CD8-positive, alpha-beta memory T cell (primary cell): Measurements from ENCODE around the gene HOOK2. TPM values are rescaled to one million over a fixed set of nuclear protein-coding genes. Genes with fewer than 3 reads are reported as not detected.

ENCODE experiments used
- CTCF ChIA-PET: fragments of 350-600 bp; sonication (Branson Sonifier 250); formaldehyde crosslinking; loops from one replicate; lab custom pipeline; 2021; ENCODE audit warnings: antibody characterized with exemption; lab: Charles Lee
- POLR2A ChIA-PET: fragments of 350-600 bp; sonication (Branson Sonifier 250); formaldehyde crosslinking; loops from one replicate; lab custom pipeline; 2021; ENCODE audit warnings: antibody characterized with exemption; lab: Charles Lee
- DNase-seq, 5 donors: peaks; one replicate each; pipeline versions ENCODE4 v3.0.0 to v3.0.0-alpha.2; 2020 to 2022; ENCODE audit warnings: mixed read lengths in 1 of 5
- H3K27ac ChIP-seq: one replicate; pipeline ENCODE4 v1.7.0; 2013; ENCODE audit warnings: low read depth, mild to moderate bottlenecking, low read length, moderate library complexity
- H3K27me3 ChIP-seq: 2 replicates; pipeline ENCODE4 v1.7.0; 2013; ENCODE audit warnings: low read length, mild to moderate bottlenecking; ENCODE audit not compliant: insufficient read depth, poor library complexity, severe bottlenecking
- H3K36me3 ChIP-seq: 2 replicates; pipeline ENCODE4 v1.7.0; 2013; ENCODE audit warnings: mild to moderate bottlenecking, low read length, moderate library complexity; ENCODE audit not compliant: insufficient read depth
- H3K4me1 ChIP-seq: 2 replicates; pipeline ENCODE4 v1.7.0; 2013; ENCODE audit warnings: mild to moderate bottlenecking, low read length, moderate library complexity; ENCODE audit not compliant: insufficient read depth
- H3K4me3 ChIP-seq: 2 replicates; pipeline ENCODE4 v1.7.0; 2013; ENCODE audit warnings: mild to moderate bottlenecking, low read length
- H3K9me3 ChIP-seq: 2 replicates; pipeline ENCODE4 v1.7.0; 2013; ENCODE audit warnings: mild to moderate bottlenecking, low read length
- H3K27ac Mint-ChIP-seq, 8 donors: one replicate each; pipeline ENCODE4 v1.8.0; 2020 to 2021; ENCODE audit warnings: mixed read lengths in 8 of 8, mild to moderate bottlenecking in 6 of 8, inconsistent platforms in 3 of 8, moderate library complexity in 3 of 8
- H3K27me3 Mint-ChIP-seq, 2 donors: one replicate each; pipeline ENCODE4 v1.8.0; 2020 to 2021; ENCODE audit warnings: mixed read lengths in 2 of 2, mild to moderate bottlenecking in 1 of 2, moderate library complexity in 1 of 2
- H3K36me3 Mint-ChIP-seq, 3 donors: one replicate each; pipeline ENCODE4 v1.8.0; 2020 to 2021; ENCODE audit warnings: mixed read lengths in 3 of 3, inconsistent platforms in 1 of 3, mild to moderate bottlenecking in 1 of 3
- H3K4me1 Mint-ChIP-seq, 3 donors: one replicate each; pipeline ENCODE4 v1.8.0; 2020 to 2021; ENCODE audit warnings: mixed read lengths in 3 of 3, inconsistent platforms in 1 of 3, mild to moderate bottlenecking in 1 of 3
- H3K4me3 Mint-ChIP-seq, 7 donors: one replicate each; pipeline ENCODE4 v1.8.0; 2020 to 2021; ENCODE audit warnings: mixed read lengths in 7 of 7, mild to moderate bottlenecking in 6 of 7, moderate library complexity in 4 of 7, inconsistent platforms in 2 of 7
- H3K9me3 Mint-ChIP-seq, 5 donors: one replicate each; pipeline ENCODE4 v1.8.0; 2020 to 2022; ENCODE audit warnings: mixed read lengths in 5 of 5, mild to moderate bottlenecking in 3 of 5, moderate library complexity in 2 of 5, inconsistent platforms in 1 of 5
- polyA plus RNA-seq: library from polyadenylated mRNA; unstranded; fragments of 300-500 nt; fragmentation: Illumina TruSeq; gene quantifications from one replicate; pipeline ENCODE4 v1.2.3, GENCODE V29; 2021
- total RNA-seq, 2 experiments: library from RNA; stranded (reverse); gene quantifications; one replicate each; pipeline ENCODE4 v1.2.3, GENCODE V29; 2021

HOOK2 gene
- total and polyA plus RNA-seq, 3 experiments from 2014 or later: 2.9 to 11.4 (median 9.8) TPM

DNA sequence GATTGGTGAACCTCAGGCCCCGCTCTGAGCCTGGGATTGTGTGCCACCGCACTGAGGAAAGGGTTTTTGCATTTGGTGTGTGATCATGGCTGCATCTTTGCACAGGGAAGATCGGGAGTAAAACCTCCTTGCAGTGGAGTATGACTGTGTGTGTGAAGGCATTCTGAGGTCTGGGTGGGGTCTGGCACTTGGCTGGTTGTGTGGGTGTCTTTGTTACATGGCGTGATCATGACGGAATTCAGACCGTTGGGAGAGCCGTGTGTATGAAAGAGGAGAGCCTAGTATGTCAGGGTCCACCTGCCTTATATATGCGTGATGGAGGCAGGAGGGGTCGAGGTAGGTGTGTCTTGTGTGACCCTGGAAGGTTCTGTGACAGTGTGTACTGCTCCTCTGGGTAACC is 24.5 kb downstream of the HOOK2 start:
- POLR2A ChIA-PET: no interaction called here
- H3K27ac Mint-ChIP-seq: no peak overlapping the region
- no peaks in the 10 kb centered on the region for H3K27me3 ChIP-seq

DNA sequence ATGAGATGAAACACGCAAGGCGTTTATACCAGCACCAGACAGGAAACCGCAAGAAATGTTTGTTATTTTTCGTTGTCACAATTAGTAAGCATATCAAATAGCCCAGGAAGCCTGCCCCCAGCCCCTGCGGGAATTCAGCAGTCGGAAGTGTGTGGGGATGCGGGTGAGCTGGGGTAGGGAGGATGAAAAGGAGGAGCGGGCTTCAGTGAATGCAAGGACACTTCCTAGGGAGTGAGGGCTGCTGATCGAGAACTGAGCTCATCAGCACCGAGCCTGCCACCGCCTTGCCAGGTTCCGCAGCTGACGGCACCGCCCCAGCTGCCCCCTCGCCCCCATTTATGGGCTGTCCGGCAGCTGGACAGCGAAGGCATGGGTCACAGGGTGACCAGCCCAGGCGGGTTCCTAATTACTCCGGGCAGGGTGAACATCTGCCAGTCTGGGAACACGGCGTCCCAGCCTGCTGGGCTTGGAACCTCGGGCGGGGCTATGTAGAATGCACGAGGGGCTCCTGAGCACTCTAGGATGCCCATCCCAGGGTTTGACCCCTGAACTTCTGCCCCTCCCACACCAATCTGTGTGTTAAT is 25.3 kb downstream of the HOOK2 start:
- CTCF ChIA-PET: interaction anchor here (1.1 kb wide), 1 partner anchor 10 kb away, joined by 3 read pairs; no protein-coding TSS in a partner anchor
- Histone ChIP-seq H3K4me3 (no peak overlapping the region), H3K27me3 (no peaks in the 10 kb centered on the region), H3K27ac (no peak overlapping the region), H3K4me1 (no peaks in the 10 kb centered on the region), H3K9me3 (no peaks in the 10 kb centered on the region), H3K36me3 (peaks cover 13% of the 10 kb centered on the region)
- H3K27me3 Mint-ChIP-seq: peaks cover 16 to 19% of the 10 kb centered on the region in 2 donors
- peak overlapping the region in 2 of 7 donors; percentile 36 to 70 for H3K4me3 Mint-ChIP-seq
- H3K9me3 Mint-ChIP-seq: peaks cover 0 to 6% (median 0%) of the 10 kb centered on the region in 5 donors
- peaks cover 5 to 6% (median 5%) of the 10 kb centered on the region in 3 donors for H3K4me1 Mint-ChIP-seq
- POLR2A ChIA-PET: interaction anchor here (0.5 kb wide), 1 partner anchor 12 kb away, joined by 5 read pairs; no protein-coding TSS in a partner anchor
- H3K27ac Mint-ChIP-seq: peak overlapping the region in 1 of 8 donors; percentile 37
- no peak for DNase-seq
- H3K36me3 Mint-ChIP-seq: peaks cover 8 to 34% (median 10%) of the 10 kb centered on the region in 3 donors

More for the DNA sequence above, 24.5 kb downstream of the HOOK2 start:
- Mint-ChIP-seq H3K9me3 (peaks cover 0 to 6% (median 0%) of the 10 kb centered on the region in 5 donors), H3K4me3 (no peak overlapping the region), H3K36me3 (peaks cover 8 to 26% (median 10%) of the 10 kb centered on the region in 3 donors), H3K27me3 (peaks cover 16 to 25% of the 10 kb centered on the region in 2 donors), H3K4me1 (peaks cover 4 to 5% (median 5%) of the 10 kb centered on the region in 3 donors)
- Histone ChIP-seq H3K36me3 (peaks cover 11% of the 10 kb centered on the region), H3K27ac (no peak overlapping the region), H3K9me3 (no peaks in the 10 kb centered on the region), H3K4me1 (no peaks in the 10 kb centered on the region), H3K4me3 (no peak overlapping the region)
- CTCF ChIA-PET: interaction anchor here (1.5 kb wide), 1 partner anchor 10 kb away, joined by 4 read pairs; no protein-coding TSS in a partner anchor
- DNase-seq: no peak

GRCh38 chr19:12748489-12748888 is 26.9 kb downstream of the HOOK2 start:
- Histone ChIP-seq H3K36me3 (peaks cover 13% of the 10 kb centered on the region), H3K9me3 (no peaks in the 10 kb centered on the region), H3K27ac (no peak overlapping the region), H3K4me3 (no peak overlapping the region), H3K4me1 (no peaks in the 10 kb centered on the region), H3K27me3 (no peaks in the 10 kb centered on the region)
- Mint-ChIP-seq H3K9me3 (peaks cover 0 to 6% (median 0%) of the 10 kb centered on the region in 5 donors), H3K4me3 (no peak overlapping the region), H3K36me3 (peaks cover 8 to 43% (median 14%) of the 10 kb centered on the region in 3 donors), H3K27me3 (peaks cover 9 to 15% of the 10 kb centered on the region in 2 donors), H3K27ac (peak overlapping the region in 2 of 8 donors; percentile 23 to 38), H3K4me1 (peaks cover 5 to 6% (median 5%) of the 10 kb centered on the region in 3 donors)
- CTCF ChIA-PET: interaction anchor here (1.0 kb wide), 1 partner anchor 16 kb away, joined by 3 read pairs; no protein-coding TSS in a partner anchor
- DNase-seq: no peak
- POLR2A ChIA-PET: no interaction called here

DNA sequence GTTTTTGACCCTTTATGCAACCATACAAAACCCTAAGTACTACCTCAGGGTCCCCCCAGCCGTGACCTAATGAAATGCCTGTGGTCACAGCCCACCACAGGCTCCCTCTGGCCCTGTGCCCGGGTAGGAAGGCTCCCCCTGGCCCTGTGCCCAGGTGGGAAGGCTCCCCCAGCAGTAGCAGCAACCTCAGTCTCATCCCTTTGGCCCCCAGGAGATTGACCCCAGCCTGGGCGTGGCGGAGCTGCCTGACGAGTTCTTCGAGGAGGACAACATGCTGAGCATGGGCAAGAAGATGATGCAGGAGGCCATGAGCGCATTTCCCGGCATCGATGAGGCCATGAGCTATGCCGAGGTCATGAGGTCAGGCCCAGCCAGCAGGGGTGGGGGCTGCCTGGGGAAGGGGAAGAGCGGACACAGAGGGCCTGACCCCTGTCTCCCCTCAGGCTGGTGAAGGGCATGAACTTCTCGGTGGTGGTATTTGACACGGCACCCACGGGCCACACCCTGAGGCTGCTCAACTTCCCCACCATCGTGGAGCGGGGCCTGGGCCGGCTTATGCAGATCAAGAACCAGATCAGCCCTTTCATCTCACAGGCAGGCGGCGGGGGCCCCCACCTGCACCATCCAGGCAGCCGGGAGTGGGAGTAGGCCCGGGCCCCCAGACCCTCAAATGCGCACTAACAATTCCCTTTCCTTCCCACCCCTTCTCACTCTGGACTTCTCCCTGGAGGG is 30.0 kb downstream of the HOOK2 start:
- Histone ChIP-seq H3K9me3 (no peaks in the 10 kb centered on the region), H3K27ac (no peak overlapping the region), H3K36me3 (peaks cover 13% of the 10 kb centered on the region), H3K4me1 (no peaks in the 10 kb centered on the region), H3K27me3 (no peaks in the 10 kb centered on the region), H3K4me3 (no peak overlapping the region)
- Mint-ChIP-seq H3K27me3 (peaks cover 0 to 1% of the 10 kb centered on the region in 2 donors), H3K36me3 (peaks cover 11 to 57% (median 19%) of the 10 kb centered on the region in 3 donors), H3K4me1 (peaks cover 5 to 11% (median 9%) of the 10 kb centered on the region in 3 donors), H3K4me3 (no peak overlapping the region), H3K27ac (no peak overlapping the region), H3K9me3 (peaks cover 0 to 6% (median 0%) of the 10 kb centered on the region in 5 donors)
- POLR2A ChIA-PET: no interaction called here
- CTCF ChIA-PET: interaction anchor here (1.3 to 3.6 kb wide), 5 partner anchors 15 to 103 kb away, joined by 3 to 10 read pairs (median 6); no protein-coding TSS in a partner anchor
- DNase-seq: no peak

- H3K27ac ChIP-seq: peak overlapping the region; percentile 95
- peak overlapping the region in 5 of 8 donors; percentile 93 to 99 (median 95) for H3K27ac Mint-ChIP-seq
- H3K27me3 Mint-ChIP-seq: no peaks in the 10 kb centered on the region
- H3K4me3 ChIP-seq: peak overlapping the region; percentile 81
- H3K36me3 Mint-ChIP-seq: peaks cover 3 to 39% (median 7%) of the 10 kb centered on the region in 3 donors
- no peak for DNase-seq
- peaks cover 31 to 44% (median 38%) of the 10 kb centered on the region in 3 donors for H3K4me1 Mint-ChIP-seq
- H3K9me3 Mint-ChIP-seq: no peaks in the 10 kb centered on the region
- peaks cover 31% of the 10 kb centered on the region for H3K4me1 ChIP-seq
- CTCF ChIA-PET: interaction anchor here (0.9 to 3.1 kb wide), 5 partner anchors 15 to 65 kb away, joined by 3 to 15 read pairs (median 6); no protein-coding TSS in a partner anchor
- H3K36me3 ChIP-seq: peaks cover 14% of the 10 kb centered on the region
- H3K27me3 ChIP-seq: no peaks in the 10 kb centered on the region
- POLR2A ChIA-PET: interaction anchor here (0.8 to 1.4 kb wide), 2 partner anchors 60 to 127 kb away, joined by 4 to 6 read pairs; partner anchors contain the start of gene ZNF791
- H3K9me3 ChIP-seq: no peaks in the 10 kb centered on the region
- peak overlapping the region; percentile 87 to 100 (median 99) for H3K4me3 Mint-ChIP-seq
Measured at GRCh38 chr19:12737835-12738351, 37.5 kb downstream of the HOOK2 start.

DNA sequence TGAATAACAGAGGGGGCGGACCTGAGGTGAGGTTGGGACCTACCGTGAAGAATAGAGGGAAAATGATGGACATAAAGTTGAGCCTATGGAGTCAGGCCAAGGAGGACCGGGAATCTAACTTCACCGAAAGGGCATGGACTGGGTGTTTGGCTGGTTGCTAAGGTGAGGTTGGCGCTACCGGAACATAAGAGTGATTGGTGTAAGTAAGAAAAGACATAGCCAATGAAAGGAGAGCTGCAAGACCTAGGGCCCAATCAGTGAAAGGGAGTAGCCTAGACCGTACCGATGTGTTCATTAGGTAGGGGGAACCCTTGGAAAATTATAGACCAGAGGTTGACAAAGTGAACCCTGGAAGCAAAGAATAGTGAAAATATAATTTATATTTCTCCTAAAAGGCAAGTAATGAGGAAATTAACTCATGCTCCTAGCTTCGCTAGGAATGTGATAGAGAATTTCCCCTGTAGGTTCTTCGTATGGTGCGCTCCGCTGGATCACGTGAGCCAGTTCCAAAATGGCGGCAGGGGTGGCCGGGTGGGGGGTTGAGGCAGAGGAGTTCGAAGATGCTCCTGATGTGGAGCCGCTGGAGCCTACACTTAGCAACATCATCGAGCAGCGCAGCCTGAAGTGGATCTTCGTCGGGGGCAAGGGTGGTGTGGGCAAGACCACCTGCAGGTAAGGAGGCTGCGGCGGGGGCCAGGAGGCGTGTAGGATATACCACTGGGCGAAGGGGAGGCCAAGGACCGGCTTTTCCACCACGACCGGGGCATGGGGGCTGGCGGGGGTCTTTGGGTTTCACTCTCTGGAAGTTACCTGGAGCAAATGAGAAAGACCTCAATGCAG is 38.1 kb downstream of the HOOK2 start, which contains the start of gene GET3:
GET3 (plus strand) TSS at position 503 of the 840 bp plus-strand sequence; CDS start at position 512, 9 bp downstream.
- ChIA-PET CTCF (interaction anchor here (0.8 to 3.1 kb wide), 9 partner anchors 14 to 97 kb away, joined by 3 to 15 read pairs (median 4); no protein-coding TSS in a partner anchor), POLR2A (interaction anchor here (0.8 to 4.9 kb wide), 6 partner anchors 14 to 126 kb away, joined by 3 to 38 read pairs (median 6); partner anchors contain the start of genes TNPO2 and ZNF791)
- Histone ChIP-seq H3K4me3 (peak within 1 kb of the TSS; percentile 81), H3K36me3 (peaks cover 14% of the 10 kb centered on the region), H3K9me3 (no peaks in the 10 kb centered on the region), H3K27me3 (no peaks in the 10 kb centered on the region), H3K27ac (peak within 1 kb of the TSS; percentile 95), H3K4me1 (peaks cover 37% of the 10 kb centered on the region)
- peaks cover 36 to 48% (median 42%) of the 10 kb centered on the region in 3 donors for H3K4me1 Mint-ChIP-seq
- H3K27me3 Mint-ChIP-seq: no peaks in the 10 kb centered on the region
- peaks cover 0 to 37% (median 4%) of the 10 kb centered on the region in 3 donors for H3K36me3 Mint-ChIP-seq
- H3K27ac Mint-ChIP-seq: peak within 1 kb of the TSS; percentile 93 to 99 (median 97)
- H3K4me3 Mint-ChIP-seq: peak within 1 kb of the TSS; percentile 87 to 100 (median 99)
- H3K9me3 Mint-ChIP-seq: no peaks in the 10 kb centered on the region
- DNase-seq: peak; percentile 69 to 89 (median 85)
